NB4 (cell line): ENCODE results near the gene VSTM2A.

Experiments
- CTCF ChIP-seq: IDR thresholded peaks from one replicate; pipeline ENCODE4 v1.5.1; 2012; ENCODE audit warnings: low read depth, low read length
- MAX ChIP-seq: IDR thresholded peaks from 2 replicates; pipeline ENCODE4 v1.6.1; 2011; ENCODE audit warnings: low read depth, low read length
- MYC ChIP-seq: IDR thresholded peaks from 2 replicates; pipeline ENCODE4 v1.6.1; 2011; ENCODE audit warnings: low read depth, low read length
- POLR2A ChIP-seq: IDR thresholded peaks from 2 replicates; pipeline ENCODE4 v1.6.1; 2011; ENCODE audit warnings: mild to moderate bottlenecking; ENCODE audit not compliant: insufficient read length; ENCODE audit errors: extremely low read depth

- no peak for TF ChIP-seq CTCF
- no peak for TF ChIP-seq POLR2A
- no peak for TF ChIP-seq MYC
- TF ChIP-seq MAX: no peak
These were observed 49.5 kb downstream of the VSTM2A start for GRCh38 chr7:54591404-54592386.
